H9 (cell line): Measurements from ENCODE around the gene PITRM1. TPM values are rescaled to one million over a fixed set of nuclear protein-coding genes. Genes with fewer than 3 reads are reported as not detected.

ENCODE experiments used
- DNase-seq: peaks from one replicate; pipeline ENCODE4 v3.0.0-alpha.2; 2017
- H2AFZ ChIP-seq: one replicate; pipeline ENCODE4 v1.6.1; 2013; ENCODE audit warnings: mild to moderate bottlenecking, low read length, control low read depth, moderate library complexity
- H2AK5ac ChIP-seq: 2 replicates; pipeline ENCODE4 v1.6.1; 2013; ENCODE audit warnings: low read length, control low read depth, mixed read lengths; ENCODE audit not compliant: insufficient read length
- H2BK120ac ChIP-seq: one replicate; pipeline ENCODE4 v1.6.1; 2013; ENCODE audit warnings: low read depth, mild to moderate bottlenecking, low read length, control low read depth, inconsistent platforms; ENCODE audit not compliant: poor library complexity, severe bottlenecking
- H2BK12ac ChIP-seq: 2 replicates; pipeline ENCODE4 v1.6.1; 2013; ENCODE audit warnings: low read length, control low read depth, mixed read lengths, low read depth; ENCODE audit not compliant: insufficient read length
- H2BK15ac ChIP-seq: 2 replicates; pipeline ENCODE4 v1.6.1; 2013; ENCODE audit warnings: low read depth, low read length, control low read depth
- H2BK20ac ChIP-seq: one replicate; pipeline ENCODE4 v1.6.1; 2013; ENCODE audit warnings: low read depth, mild to moderate bottlenecking, low read length, control low read depth, inconsistent platforms; ENCODE audit not compliant: poor library complexity, severe bottlenecking
- H2BK5ac ChIP-seq: 2 replicates; pipeline ENCODE4 v1.6.1; 2013; ENCODE audit warnings: low read length, control low read depth, mixed read lengths; ENCODE audit not compliant: insufficient read length
- H3K14ac ChIP-seq: 2 replicates; pipeline ENCODE4 v1.6.1; 2013; ENCODE audit warnings: low read length, control low read depth; ENCODE audit not compliant: insufficient read depth
- H3K18ac ChIP-seq: 2 replicates; pipeline ENCODE4 v1.6.1; 2013; ENCODE audit warnings: low read depth, mild to moderate bottlenecking, mixed read lengths, low read length, control low read depth; ENCODE audit not compliant: insufficient read length
- H3K23ac ChIP-seq: 2 replicates; pipeline ENCODE4 v1.6.1; 2013; ENCODE audit warnings: low read length, control low read depth, mixed read lengths, low read depth; ENCODE audit not compliant: insufficient read length
- H3K23me2 ChIP-seq: 2 replicates; pipeline ENCODE4 v1.6.1; 2013; ENCODE audit warnings: low read depth, mild to moderate bottlenecking, mixed read lengths, low read length, control low read depth; ENCODE audit not compliant: insufficient read length, poor library complexity, severe bottlenecking
- H3K27ac ChIP-seq: 2 replicates; pipeline ENCODE4 v1.5.1; 2013; ENCODE audit warnings: low read length, control low read depth, mixed read lengths, low read depth; ENCODE audit not compliant: insufficient read length
- H3K27me3 ChIP-seq: 2 replicates; pipeline ENCODE4 v1.6.1; 2013; ENCODE audit warnings: low read length, control low read depth, inconsistent platforms; ENCODE audit not compliant: insufficient read depth
- H3K4ac ChIP-seq: 2 replicates; pipeline ENCODE4 v1.6.1; 2013; ENCODE audit warnings: low read depth, mild to moderate bottlenecking, control low read depth, inconsistent platforms, low read length, moderate library complexity
- H3K4me1 ChIP-seq: 2 replicates; pipeline ENCODE4 v1.6.1; 2013; ENCODE audit warnings: low read length, control low read depth, inconsistent platforms; ENCODE audit not compliant: insufficient read depth
- H3K4me2 ChIP-seq: 2 replicates; pipeline ENCODE4 v1.6.1; 2013; ENCODE audit warnings: low read length, control low read depth, mixed read lengths; ENCODE audit not compliant: insufficient read length, insufficient read depth
- H3K56ac ChIP-seq: 2 replicates; pipeline ENCODE4 v1.6.1; 2013; ENCODE audit warnings: low read depth, mild to moderate bottlenecking, mixed read lengths, low read length, control low read depth; ENCODE audit not compliant: insufficient read length
- H3K79me1 ChIP-seq: 2 replicates; pipeline ENCODE4 v1.6.1; 2013; ENCODE audit warnings: low read depth, mild to moderate bottlenecking, moderate library complexity, low read length, control low read depth, inconsistent platforms; ENCODE audit not compliant: insufficient read depth, poor library complexity, severe bottlenecking
- H3K79me2 ChIP-seq: 2 replicates; pipeline ENCODE4 v1.6.1; 2013; ENCODE audit warnings: low read length, control low read depth, inconsistent platforms; ENCODE audit not compliant: insufficient read depth
- H3K9ac ChIP-seq: 2 replicates; pipeline ENCODE4 v1.6.1; 2013; ENCODE audit warnings: low read length, control low read depth, mixed read lengths; ENCODE audit not compliant: insufficient read length; ENCODE audit errors: extremely low read depth
- H3K9me3 ChIP-seq: one replicate; pipeline ENCODE4 v1.6.1; 2013; ENCODE audit warnings: low read depth, low read length, inconsistent platforms; ENCODE audit not compliant: control insufficient read depth
- H3T11ph ChIP-seq: one replicate; pipeline ENCODE4 v1.6.1; 2013; ENCODE audit warnings: mild to moderate bottlenecking, low read length, control low read depth, inconsistent platforms
- H4K20me1 ChIP-seq: one replicate; pipeline ENCODE4 v1.6.1; 2013; ENCODE audit not compliant: control insufficient read depth, insufficient read length, insufficient read depth
- H4K5ac ChIP-seq: 2 replicates; pipeline ENCODE4 v1.6.1; 2013; ENCODE audit warnings: low read depth, mild to moderate bottlenecking, mixed read lengths, low read length, control low read depth; ENCODE audit not compliant: insufficient read length
- H4K8ac ChIP-seq: replicated peaks from 2 replicates; pipeline ENCODE4 v1.6.1; 2013; ENCODE audit warnings: low read length, control low read depth, mixed read lengths, low read depth; ENCODE audit not compliant: insufficient read length
- H4K91ac ChIP-seq: 2 replicates; pipeline ENCODE4 v1.6.1; 2013; ENCODE audit warnings: low read depth, mild to moderate bottlenecking, moderate library complexity, mixed read lengths, low read length, control low read depth; ENCODE audit not compliant: insufficient read length
- H3K27ac Mint-ChIP-seq, 3 experiments: 2 replicates in 2 of 3; 3 replicates in 1 of 3; pipeline ENCODE4 v1.8.0; 2020 to 2021; ENCODE audit warnings: mixed read lengths in 3 of 3, mild to moderate bottlenecking in 1 of 3, moderate library complexity in 1 of 3
- H3K27me3 Mint-ChIP-seq: 2 replicates; pipeline ENCODE4 v1.8.0; 2021; ENCODE audit warnings: low read depth, mild to moderate bottlenecking, moderate library complexity, mixed read lengths
- H3K36me3 Mint-ChIP-seq, 3 experiments: 2 replicates in 2 of 3; 3 replicates in 1 of 3; pipeline ENCODE4 v1.8.0; 2020 to 2021; ENCODE audit warnings: low read depth in 3 of 3, mixed read lengths in 3 of 3; ENCODE audit not compliant: insufficient read depth in 1 of 3
- H3K4me1 Mint-ChIP-seq, 2 experiments: 2 replicates each; pipeline ENCODE4 v1.8.0; 2020; ENCODE audit warnings: mixed read lengths in 2 of 2
- H3K4me3 Mint-ChIP-seq, 2 experiments: 2 replicates in 1 of 2; 3 replicates in 1 of 2; pipeline ENCODE4 v1.8.0; 2020 to 2021; ENCODE audit warnings: mild to moderate bottlenecking in 2 of 2, mixed read lengths in 2 of 2, moderate library complexity in 1 of 2
- H3K9me3 Mint-ChIP-seq, 2 experiments: 2 replicates in 1 of 2; 3 replicates in 1 of 2; pipeline ENCODE4 v1.8.0; 2020; ENCODE audit warnings: mild to moderate bottlenecking in 2 of 2, mixed read lengths in 2 of 2, moderate library complexity in 1 of 2
- CTCF ChIP-seq: fragments of 200-600 bp; sonication (generic); conservative IDR thresholded peaks from 3 replicates; pipeline ENCODE4 v1.8.0; 2021; ENCODE audit warnings: antibody characterized with exemption, mild to moderate bottlenecking
- WGBS: extraction: QIAGEN DNeasy Blood & Tissue Kit; methylation state at CpG from one replicate; pipeline ENCODE4 v1.1.7; 2013; ENCODE audit warnings: missing lambda C conversion rate, low lambda C conversion rate, mixed read lengths; ENCODE audit not compliant: insufficient read length; ENCODE audit errors: extremely low coverage; 5-methylcytosine and 5-hydroxymethylcytosine counted together
- total RNA-seq: library from RNA; stranded (reverse); gene quantifications from 2 replicates; pipeline ENCODE4 v1.2.1, GENCODE V29; 2021

The PITRM1 gene
- total RNA-seq, 1 experiment from 2014 or later: 27.8 TPM

- H2AFZ ChIP-seq: no peak overlapping the region
- H2BK5ac ChIP-seq: no peak overlapping the region
- H3K4me3 Mint-ChIP-seq: no peak overlapping the region
- no peak overlapping the region for H3T11ph ChIP-seq
- no peak overlapping the region for H2BK120ac ChIP-seq
- H3K4me1 ChIP-seq: no peaks in the 10 kb centered on the region
- H3K79me2 ChIP-seq: no peaks in the 10 kb centered on the region
- H4K8ac ChIP-seq: no peak overlapping the region
- peaks cover 57 to 86% (median 83%) of the 10 kb centered on the region in 3 experiments for H3K36me3 Mint-ChIP-seq
- H2BK20ac ChIP-seq: no peak overlapping the region
- H3K9me3 ChIP-seq: no peaks in the 10 kb centered on the region
- no peaks in the 10 kb centered on the region for H3K9me3 Mint-ChIP-seq
- H3K23me2 ChIP-seq: no peaks in the 10 kb centered on the region
- H3K27ac Mint-ChIP-seq: no peak overlapping the region; a peak in 1 of 7 replicates
- H4K91ac ChIP-seq: no peak overlapping the region
- no peak overlapping the region for H3K4me2 ChIP-seq
- no peak overlapping the region for H2AK5ac ChIP-seq
- H3K23ac ChIP-seq: no peak overlapping the region
- H3K4me1 Mint-ChIP-seq: no peaks in the 10 kb centered on the region
- no peak for DNase-seq
- H2BK15ac ChIP-seq: no peak overlapping the region
- H3K27me3 Mint-ChIP-seq: no peaks in the 10 kb centered on the region
- WGBS: no CpG with 5 or more reads among the region's 12 CpGs
- H3K56ac ChIP-seq: no peak overlapping the region
- H2BK12ac ChIP-seq: no peak overlapping the region
- no peaks in the 10 kb centered on the region for H3K79me1 ChIP-seq
- no peaks in the 10 kb centered on the region for H4K20me1 ChIP-seq
- no peak overlapping the region for H3K14ac ChIP-seq
- no peak for TF ChIP-seq CTCF
- no peak overlapping the region for H4K5ac ChIP-seq
- H3K27ac ChIP-seq: no peak overlapping the region
- no peak overlapping the region for H3K18ac ChIP-seq
- no peaks in the 10 kb centered on the region for H3K27me3 ChIP-seq
- H3K9ac ChIP-seq: no peak overlapping the region
- H3K4ac ChIP-seq: no peak overlapping the region
These were observed 55.1 kb downstream of the PITRM1 start for GRCh38 chr10:3117486-3117885.
